HPDE6-E6E7 (cell line): ENCODE results near the gene NPTN.

Source experiments
- DNase-seq: peaks from one replicate; pipeline ENCODE4 v3.0.0; 2011; ENCODE audit warnings: missing footprints; ENCODE audit errors: extremely low spot score

NPTN gene

GRCh38 chr15:73518180-73518862 is 114.9 kb downstream of the NPTN start:
- no peak for DNase-seq

GRCh38 chr15:73517566-73517965 is 115.6 kb downstream of the NPTN start:
- DNase-seq = no peak

GRCh38 chr15:73515527-73515926 is 117.7 kb downstream of the NPTN start:
- DNase-seq = no peak
